Liver (tissue), 9 donors: ENCODE data around the gene LAD1. TPM values are rescaled to one million over a fixed set of nuclear protein-coding genes. Genes with fewer than 3 reads are reported as not detected.

Experiments used
- DNase-seq: peaks from one replicate; pipeline ENCODE4 v3.0.0-alpha.2; 2017; ENCODE audit warnings: low spot score
- H3K27ac ChIP-seq, 2 donors: one replicate each; pipeline ENCODE4 v1.7.0; 2013; ENCODE audit warnings: inconsistent platforms in 2 of 2, low read length in 2 of 2, control low read depth in 1 of 2, low read depth in 1 of 2, mild to moderate bottlenecking in 1 of 2
- H3K27me3 ChIP-seq, 4 donors: one replicate each; pipeline versions ENCODE4 v1.6.1 to v1.7.0; 2013; ENCODE audit warnings: low read length in 3 of 4, inconsistent platforms in 1 of 4, mild to moderate bottlenecking in 1 of 4, moderate library complexity in 1 of 4; ENCODE audit not compliant: control insufficient read depth in 4 of 4, insufficient read depth in 4 of 4
- H3K36me3 ChIP-seq, 4 donors: one replicate each; pipeline versions ENCODE4 v1.6.1 to v1.7.0; 2013; ENCODE audit warnings: low read length in 3 of 4, mild to moderate bottlenecking in 3 of 4, low read depth in 1 of 4, moderate library complexity in 1 of 4; ENCODE audit not compliant: control insufficient read depth in 4 of 4, insufficient read depth in 3 of 4
- H3K4me1 ChIP-seq, 4 donors: one replicate each; pipeline versions ENCODE4 v1.6.1 to v1.7.0; 2013; ENCODE audit warnings: low read length in 3 of 4, mild to moderate bottlenecking in 3 of 4, moderate library complexity in 1 of 4; ENCODE audit not compliant: control insufficient read depth in 4 of 4, insufficient read depth in 4 of 4
- H3K4me3 ChIP-seq, 3 donors: one replicate each; pipeline versions ENCODE4 v1.6.1 to v1.7.0; 2013; ENCODE audit warnings: low read length in 3 of 3, control low read depth in 1 of 3, low read depth in 1 of 3, mild to moderate bottlenecking in 1 of 3
- H3K9ac ChIP-seq, 2 donors: one replicate each; pipeline ENCODE4 v1.7.0; 2013; ENCODE audit warnings: low read length in 2 of 2, mild to moderate bottlenecking in 2 of 2, moderate library complexity in 2 of 2, control low read depth in 1 of 2, low read depth in 1 of 2
- H3K9me3 ChIP-seq, 4 donors: one replicate each; pipeline versions ENCODE4 v1.6.1 to v1.7.0; 2013; ENCODE audit warnings: low read length in 3 of 4; ENCODE audit not compliant: control insufficient read depth in 4 of 4
- ATF3 ChIP-seq: IDR thresholded peaks from 2 replicates; pipeline ENCODE4 v1.6.1; 2016; ENCODE audit warnings: antibody characterized with exemption
- CTCF ChIP-seq: fragments of 150-350 bp; IDR thresholded peaks from 2 replicates; pipeline ENCODE4 v1.5.1; 2017; ENCODE audit warnings: improper control_type of control experiment, low read depth, low read length; ENCODE audit not compliant: missing input control
- EGR1 ChIP-seq, 2 donors: IDR thresholded peaks; 2 replicates each; pipeline ENCODE4 v1.6.1; 2016 to 2018; ENCODE audit warnings: antibody characterized with exemption in 2 of 2, low read depth in 2 of 2
- FOXA1 ChIP-seq: IDR thresholded peaks from 2 replicates; pipeline ENCODE4 v1.6.1; 2016; ENCODE audit warnings: antibody characterized with exemption
- FOXA2 ChIP-seq: IDR thresholded peaks from 2 replicates; pipeline ENCODE4 v1.6.1; 2016; ENCODE audit warnings: antibody characterized with exemption
- GABPA ChIP-seq, 2 donors: IDR thresholded peaks in 1 of 2; conservative IDR thresholded peaks in 1 of 2; 2 replicates each; pipeline ENCODE4 v1.6.1; 2016; ENCODE audit warnings: antibody characterized with exemption in 2 of 2, mild to moderate bottlenecking in 1 of 2, moderate library complexity in 1 of 2
- HNF4A ChIP-seq, 2 donors: conservative IDR thresholded peaks; 2 replicates each; pipeline ENCODE4 v1.6.1; 2016; ENCODE audit warnings: antibody characterized with exemption in 2 of 2, mild to moderate bottlenecking in 2 of 2
- HNF4G ChIP-seq: IDR thresholded peaks from 2 replicates; pipeline ENCODE4 v1.6.1; 2016; ENCODE audit warnings: antibody characterized with exemption
- JUND ChIP-seq, 2 donors: IDR thresholded peaks; 2 replicates each; pipeline ENCODE4 v1.6.1; 2016; ENCODE audit warnings: antibody characterized with exemption in 2 of 2
- MAX ChIP-seq: IDR thresholded peaks from 2 replicates; pipeline ENCODE4 v1.6.1; 2016; ENCODE audit warnings: antibody characterized with exemption
- NR2F2 ChIP-seq: IDR thresholded peaks from 2 replicates; pipeline ENCODE4 v1.6.1; 2016; ENCODE audit warnings: antibody characterized with exemption
- RAD21 ChIP-seq, 2 donors: IDR thresholded peaks; 2 replicates each; pipeline ENCODE4 v1.6.1; 2016; ENCODE audit warnings: antibody characterized with exemption in 2 of 2, mild to moderate bottlenecking in 2 of 2
- REST ChIP-seq: IDR thresholded peaks from 2 replicates; pipeline ENCODE4 v1.6.1; 2016; ENCODE audit warnings: antibody characterized with exemption, mild to moderate bottlenecking
- RXRA ChIP-seq, 2 donors: IDR thresholded peaks; 2 replicates each; pipeline ENCODE4 v1.6.1; 2017 to 2018; ENCODE audit warnings: antibody characterized with exemption in 2 of 2, mild to moderate bottlenecking in 1 of 2
- SP1 ChIP-seq: IDR thresholded peaks from 2 replicates; pipeline ENCODE4 v1.6.1; 2018; ENCODE audit warnings: antibody characterized with exemption, mild to moderate bottlenecking
- TAF1 ChIP-seq: conservative IDR thresholded peaks from 2 replicates; pipeline ENCODE4 v1.6.1; 2016; ENCODE audit warnings: antibody characterized with exemption, mild to moderate bottlenecking
- YY1 ChIP-seq: IDR thresholded peaks from 2 replicates; pipeline ENCODE4 v1.6.1; 2016; ENCODE audit warnings: antibody characterized with exemption, mild to moderate bottlenecking
- WGBS: extraction: QIAGEN DNeasy Blood & Tissue Kit; methylation state at CpG from one replicate; pipeline ENCODE4 v1.1.7; 2013; 5-methylcytosine and 5-hydroxymethylcytosine counted together
- polyA plus RNA-seq, 2 donors: library from polyadenylated mRNA; stranded (reverse) in 1 of 2; unstranded in 1 of 2; fragments of 200-250 nt in 1 of 2; fragments of >200 nt in 1 of 2; fragmentation: Nextera tagmentation in 1 of 2; extraction: Ambion mirVana in 1 of 2; gene quantifications; one replicate each; pipeline versions ENCODE4 v1.2.1 to v1.2.3, GENCODE V29; 2013 to 2015
- total RNA-seq, 2 donors: library from RNA; depleted of rRNA; stranded (reverse); fragments of >200 nt; gene quantifications; one replicate each; pipeline ENCODE4 v1.2.3, GENCODE V29; 2014
- donor health status: healthy.
- donor health status: healthy.
- donor health status: healthy.
- donor health status: healthy.
- donor health status: healthy.

LAD1 gene
- total and polyA plus RNA-seq, 4 donors: 3.4 to 13.7 (median 8.5) TPM

GRCh38 chr1:201359873-201360210 lies 39.3 kb downstream of the LAD1 start:
- DNase-seq: no peak
- H3K27ac ChIP-seq: no peak overlapping the region
- no peaks in the 10 kb centered on the region for H3K9me3 ChIP-seq
- H3K36me3 ChIP-seq: no peaks in the 10 kb centered on the region
- 88% methylated on average over 2 of the region's 2 CpGs for WGBS
- TF ChIP-seq ATF3: no peak
- TF ChIP-seq HNF4A (conservative IDR thresholded peaks at IDR 0.05): no peak
- TF ChIP-seq RAD21 (IDR thresholded peaks at IDR 0.05): no peak
- no peak for TF ChIP-seq SP1
- TF ChIP-seq TAF1: no peak
- no peak for TF ChIP-seq YY1
- no peak for TF ChIP-seq REST
- TF ChIP-seq CTCF: no peak
- no peak for TF ChIP-seq GABPA (IDR thresholded peaks at IDR 0.05 in 1 of 2, conservative IDR thresholded peaks at IDR 0.05 in 1 of 2)
- no peak for TF ChIP-seq EGR1 (IDR thresholded peaks at IDR 0.05; ENCODE audit: low read depth in 2 of 2)
- no peak for TF ChIP-seq JUND (IDR thresholded peaks at IDR 0.05)
- no peak for TF ChIP-seq FOXA2
- TF ChIP-seq NR2F2: no peak
- TF ChIP-seq HNF4G: no peak
- TF ChIP-seq FOXA1: no peak
- H3K4me3 ChIP-seq: no peak overlapping the region
- H3K27me3 ChIP-seq: peaks cover 0 to 2% (median 0%) of the 10 kb centered on the region in 4 donors
- no peaks in the 10 kb centered on the region for H3K4me1 ChIP-seq
- no peak overlapping the region for H3K9ac ChIP-seq

- H3K27ac ChIP-seq: no peak overlapping the region
- no peaks in the 10 kb centered on the region for H3K4me1 ChIP-seq
- H3K9ac ChIP-seq: no peak overlapping the region
- no peaks in the 10 kb centered on the region for H3K36me3 ChIP-seq
- no peak for DNase-seq
- TF ChIP-seq RAD21 (IDR thresholded peaks at IDR 0.05): no peak
- no peak for TF ChIP-seq EGR1 (IDR thresholded peaks at IDR 0.05; ENCODE audit: low read depth in 2 of 2)
- no peak for TF ChIP-seq JUND (IDR thresholded peaks at IDR 0.05)
- no peak for TF ChIP-seq RXRA (IDR thresholded peaks at IDR 0.05)
- TF ChIP-seq MAX: no peak
- no peak for TF ChIP-seq HNF4A (conservative IDR thresholded peaks at IDR 0.05)
- no peak for TF ChIP-seq NR2F2
- no peak overlapping the region for H3K4me3 ChIP-seq
- H3K27me3 ChIP-seq: peaks cover 0 to 2% (median 0%) of the 10 kb centered on the region in 4 donors
- H3K9me3 ChIP-seq: no peaks in the 10 kb centered on the region
- 79% methylated on average over 18 of the region's 18 CpGs for WGBS
Observed at GRCh38 chr1:201359031-201359872, 39.9 kb downstream of the LAD1 start.
